CD4-positive, CD25-positive, alpha-beta regulatory T cell (primary cell): ENCODE results near the gene SUPT5H. TPM values are rescaled to one million over a fixed set of nuclear protein-coding genes. Genes with fewer than 3 reads are reported as not detected.

Experiments used
- ATAC-seq, 2 donors: fragments of 150-1000 bp; cut with Tn5 transposase; one replicate each; pipeline ENCODE4 v1.10.0; 2021; ENCODE audit warnings: low read depth in 2 of 2, moderate number of reproducible peaks in 2 of 2, moderate library complexity in 1 of 2
- DNase-seq, 3 donors: peaks; one replicate each; pipeline versions ENCODE4 v3.0.0 to v3.0.0-alpha.2; 2012 to 2022; ENCODE audit warnings: mixed read lengths in 1 of 3
- H3K27ac ChIP-seq: one replicate; pipeline ENCODE4 v1.7.0; 2013; ENCODE audit warnings: mild to moderate bottlenecking, low read length; ENCODE audit not compliant: insufficient read depth, poor library complexity, severe bottlenecking
- H3K27me3 ChIP-seq: one replicate; pipeline ENCODE4 v1.7.0; 2013; ENCODE audit warnings: low read length; ENCODE audit not compliant: control insufficient read depth, insufficient read depth
- H3K36me3 ChIP-seq: one replicate; pipeline ENCODE4 v1.7.0; 2013; ENCODE audit warnings: mild to moderate bottlenecking, low read length, moderate library complexity; ENCODE audit not compliant: control insufficient read depth, insufficient read depth
- H3K4me1 ChIP-seq: 2 replicates; pipeline ENCODE4 v1.7.0; 2013; ENCODE audit warnings: mild to moderate bottlenecking, low read length; ENCODE audit not compliant: insufficient read depth, control insufficient read depth, poor library complexity, severe bottlenecking
- H3K4me3 ChIP-seq: one replicate; pipeline ENCODE4 v1.7.0; 2013; ENCODE audit warnings: low read depth, mild to moderate bottlenecking, low read length, moderate library complexity
- H3K9me3 ChIP-seq, 2 experiments: 1 replicate in 1 of 2; 2 replicates in 1 of 2; pipeline ENCODE4 v1.7.0; 2013; ENCODE audit warnings: low read length in 2 of 2, mild to moderate bottlenecking in 1 of 2, moderate library complexity in 1 of 2; ENCODE audit not compliant: control insufficient read depth in 2 of 2
- H3K27ac Mint-ChIP-seq, 3 donors: one replicate each; pipeline ENCODE4 v1.8.0; 2020 to 2022; ENCODE audit warnings: mild to moderate bottlenecking in 3 of 3, mixed read lengths in 3 of 3, moderate library complexity in 2 of 3
- H3K27me3 Mint-ChIP-seq: one replicate; pipeline ENCODE4 v1.8.0; 2022; ENCODE audit warnings: mild to moderate bottlenecking, mixed read lengths
- H3K36me3 Mint-ChIP-seq: one replicate; pipeline ENCODE4 v1.8.0; 2020; ENCODE audit warnings: mixed read lengths
- H3K4me1 Mint-ChIP-seq, 4 donors: one replicate each; pipeline ENCODE4 v1.8.0; 2020 to 2022; ENCODE audit warnings: mixed read lengths in 4 of 4, mild to moderate bottlenecking in 1 of 4
- H3K4me3 Mint-ChIP-seq, 4 donors: one replicate each; pipeline ENCODE4 v1.8.0; 2020 to 2022; ENCODE audit warnings: mild to moderate bottlenecking in 4 of 4, mixed read lengths in 4 of 4, moderate library complexity in 3 of 4
- H3K9me3 Mint-ChIP-seq, 7 donors: one replicate each; pipeline ENCODE4 v1.8.0; 2020 to 2022; ENCODE audit warnings: mixed read lengths in 7 of 7, mild to moderate bottlenecking in 3 of 7, moderate library complexity in 2 of 7
- polyA plus RNA-seq, 4 donors: library from polyadenylated mRNA; unstranded; fragments of 300-500 nt; fragmentation: Illumina TruSeq; gene quantifications; one replicate each; pipeline ENCODE4 v1.2.3, GENCODE V29; 2021
- total RNA-seq: library from RNA; stranded (reverse); gene quantifications from one replicate; pipeline ENCODE4 v1.2.3, GENCODE V29; 2022

The SUPT5H gene
- total and polyA plus RNA-seq, 5 donors from 2014 or later = 75.1 to 322 (median 83.5) TPM

GRCh38 chr19:39401549-39402345 is 43.6 kb upstream of the SUPT5H start:
- H3K4me3 Mint-ChIP-seq = peak overlapping the region; percentile 95 to 99 (median 96)
- H3K4me3 ChIP-seq = peak overlapping the region; percentile 51
- peaks cover 9% of the 10 kb centered on the region for H3K27me3 Mint-ChIP-seq

GRCh38 chr19:39402346-39403300 is 42.8 kb upstream of the SUPT5H start:
- no peaks in the 10 kb centered on the region for H3K27me3 ChIP-seq
- H3K36me3 ChIP-seq = peaks cover 9% of the 10 kb centered on the region
- Mint-ChIP-seq H3K4me1 (peaks cover 8 to 74% (median 45%) of the 10 kb centered on the region in 4 donors), H3K27me3 (peaks cover 14% of the 10 kb centered on the region), H3K9me3 (peaks cover 0 to 4% (median 0%) of the 10 kb centered on the region in 7 donors), H3K27ac (peak overlapping the region; percentile 93 to 100 (median 99)), H3K36me3 (peaks cover 10% of the 10 kb centered on the region), H3K4me3 (peak overlapping the region; percentile 95 to 99 (median 96))
- H3K9me3 ChIP-seq = no peaks in the 10 kb centered on the region
- peaks cover 81% of the 10 kb centered on the region for H3K4me1 ChIP-seq
- H3K4me3 ChIP-seq = peak overlapping the region; percentile 51
- ATAC-seq = peak; percentile 2
- peak; percentile 81 to 95 (median 85) for DNase-seq
- H3K27ac ChIP-seq = peak overlapping the region; percentile 100

More at GRCh38 chr19:39401549-39402345, 43.6 kb upstream of the SUPT5H start:
- Histone ChIP-seq H3K27me3 (no peaks in the 10 kb centered on the region), H3K36me3 (peaks cover 3% of the 10 kb centered on the region), H3K9me3 (no peaks in the 10 kb centered on the region), H3K27ac (peak overlapping the region; percentile 100), H3K4me1 (peaks cover 83% of the 10 kb centered on the region)
- ATAC-seq (peak; percentile 57 to 64), DNase-seq (peak; percentile 84 to 87 (median 85))
- Mint-ChIP-seq H3K9me3 (no peaks in the 10 kb centered on the region), H3K27ac (peak overlapping the region; percentile 93 to 100 (median 99)), H3K4me1 (peaks cover 8 to 81% (median 47%) of the 10 kb centered on the region in 4 donors), H3K36me3 (peaks cover 10% of the 10 kb centered on the region)

GRCh38 chr19:39403331-39404312 is 41.8 kb upstream of the SUPT5H start:
- Histone ChIP-seq H3K27me3 (no peaks in the 10 kb centered on the region), H3K4me1 (peaks cover 79% of the 10 kb centered on the region), H3K4me3 (peak overlapping the region; percentile 80), H3K27ac (peak overlapping the region; percentile 100), H3K9me3 (no peaks in the 10 kb centered on the region), H3K36me3 (peaks cover 19% of the 10 kb centered on the region)
- Mint-ChIP-seq H3K4me3 (peak overlapping the region; percentile 95 to 99 (median 96)), H3K9me3 (peaks cover 0 to 5% (median 0%) of the 10 kb centered on the region in 7 donors), H3K27ac (peak overlapping the region; percentile 93 to 100 (median 99)), H3K27me3 (peaks cover 14% of the 10 kb centered on the region), H3K4me1 (peaks cover 8 to 67% (median 43%) of the 10 kb centered on the region in 4 donors), H3K36me3 (peaks cover 14% of the 10 kb centered on the region)
- peak; percentile 90 to 98 (median 94) for DNase-seq
- ATAC-seq = peak; percentile 32 to 35

- H3K9me3 ChIP-seq = no peaks in the 10 kb centered on the region
- H3K9me3 Mint-ChIP-seq = peaks cover 0 to 6% (median 0%) of the 10 kb centered on the region in 7 donors
- H3K4me1 ChIP-seq = peaks cover 83% of the 10 kb centered on the region
- peaks cover 8 to 59% (median 36%) of the 10 kb centered on the region in 4 donors for H3K4me1 Mint-ChIP-seq
- H3K27me3 Mint-ChIP-seq = peaks cover 22% of the 10 kb centered on the region
- peaks cover 14% of the 10 kb centered on the region for H3K36me3 Mint-ChIP-seq
- peak overlapping the region; percentile 93 to 100 (median 99) for H3K27ac Mint-ChIP-seq
- peak overlapping the region; percentile 95 to 99 (median 96) for H3K4me3 Mint-ChIP-seq
- H3K36me3 ChIP-seq = peaks cover 19% of the 10 kb centered on the region
- DNase-seq (peak in 2 of 3 donors; percentile 36 to 63), ATAC-seq (no peak)
- H3K27me3 ChIP-seq = no peaks in the 10 kb centered on the region
- H3K27ac ChIP-seq = peak overlapping the region; percentile 100
- peak overlapping the region; percentile 89 for H3K4me3 ChIP-seq
These were observed 40.0 kb upstream of the SUPT5H start for GRCh38 chr19:39405261-39405957.

GRCh38 chr19:39405958-39406655 is 39.3 kb upstream of the SUPT5H start:
- peak; percentile 80 to 96 (median 91) for DNase-seq
- H3K4me1 Mint-ChIP-seq = peaks cover 8 to 59% (median 39%) of the 10 kb centered on the region in 4 donors
- peak; percentile 25 to 29 for ATAC-seq

More at GRCh38 chr19:39405958-39406655, 39.3 kb upstream of the SUPT5H start:
- no peaks in the 10 kb centered on the region for H3K9me3 ChIP-seq
- Mint-ChIP-seq H3K4me3 (peak overlapping the region; percentile 95 to 99 (median 96)), H3K9me3 (peaks cover 0 to 6% (median 0%) of the 10 kb centered on the region in 7 donors), H3K27ac (peak overlapping the region; percentile 69 to 100 (median 99)), H3K27me3 (peaks cover 18% of the 10 kb centered on the region), H3K36me3 (peaks cover 15% of the 10 kb centered on the region)
- peak overlapping the region; percentile 100 for H3K27ac ChIP-seq
- H3K36me3 ChIP-seq = peaks cover 19% of the 10 kb centered on the region
- H3K27me3 ChIP-seq = no peaks in the 10 kb centered on the region
- peak overlapping the region; percentile 89 for H3K4me3 ChIP-seq
- H3K4me1 ChIP-seq = peaks cover 83% of the 10 kb centered on the region
